Astrocyte of the cerebellum (primary cell): ENCODE data around the gene MSL2.
"Not testable (repeated sequence)": the region's sequence is repeated elsewhere in the genome, so short reads cannot be mapped to it uniquely, and the experiment has no call there.

Source experiments
- DNase-seq: peaks from one replicate; pipeline ENCODE4 v3.0.0-alpha.2; 2011; ENCODE audit warnings: low read depth
- H3K4me3 ChIP-seq: 2 replicates; pipeline ENCODE4 v1.5.1; 2011; ENCODE audit warnings: mild to moderate bottlenecking, low read depth, low read length, moderate library complexity
- in situ Hi-C: cut with HindIII; loops from 2 replicates; pipeline ENCODE4 v1.10.0; 2017; ENCODE audit warnings: low sequenced_read_pairs
- TF ChIP-seq, protein P1 (sequence below): IDR thresholded peaks from 2 replicates; pipeline ENCODE4 v1.5.1; 2012; ENCODE audit warnings: low read length, low read depth, moderate library complexity, mild to moderate bottlenecking; ENCODE audit errors: missing control alignments

Gene MSL2

DNA sequence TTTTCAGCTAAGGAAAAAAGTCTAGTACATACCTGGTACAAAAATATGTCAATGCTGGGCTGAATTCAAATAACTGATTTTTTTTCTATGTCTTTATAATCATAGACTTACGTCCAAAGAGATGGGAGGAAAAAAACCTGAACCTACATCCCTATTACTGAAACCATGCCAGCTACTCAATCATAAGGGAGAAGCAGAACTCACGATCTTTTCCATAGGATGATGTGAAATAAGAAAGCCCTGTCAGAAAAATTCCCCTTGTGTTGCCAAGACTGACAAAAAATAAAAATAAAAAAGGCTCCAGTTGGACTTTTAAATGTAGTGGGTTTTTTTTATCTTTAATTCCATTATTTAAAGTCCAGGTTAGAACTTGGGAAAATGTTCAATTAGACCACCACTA is 3.3 kb downstream of the MSL2 start:
- no peak for DNase-seq
- TF ChIP-seq, protein P1, sequence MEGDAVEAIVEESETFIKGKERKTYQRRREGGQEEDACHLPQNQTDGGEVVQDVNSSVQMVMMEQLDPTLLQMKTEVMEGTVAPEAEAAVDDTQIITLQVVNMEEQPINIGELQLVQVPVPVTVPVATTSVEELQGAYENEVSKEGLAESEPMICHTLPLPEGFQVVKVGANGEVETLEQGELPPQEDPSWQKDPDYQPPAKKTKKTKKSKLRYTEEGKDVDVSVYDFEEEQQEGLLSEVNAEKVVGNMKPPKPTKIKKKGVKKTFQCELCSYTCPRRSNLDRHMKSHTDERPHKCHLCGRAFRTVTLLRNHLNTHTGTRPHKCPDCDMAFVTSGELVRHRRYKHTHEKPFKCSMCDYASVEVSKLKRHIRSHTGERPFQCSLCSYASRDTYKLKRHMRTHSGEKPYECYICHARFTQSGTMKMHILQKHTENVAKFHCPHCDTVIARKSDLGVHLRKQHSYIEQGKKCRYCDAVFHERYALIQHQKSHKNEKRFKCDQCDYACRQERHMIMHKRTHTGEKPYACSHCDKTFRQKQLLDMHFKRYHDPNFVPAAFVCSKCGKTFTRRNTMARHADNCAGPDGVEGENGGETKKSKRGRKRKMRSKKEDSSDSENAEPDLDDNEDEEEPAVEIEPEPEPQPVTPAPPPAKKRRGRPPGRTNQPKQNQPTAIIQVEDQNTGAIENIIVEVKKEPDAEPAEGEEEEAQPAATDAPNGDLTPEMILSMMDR, result no peak

DNA sequence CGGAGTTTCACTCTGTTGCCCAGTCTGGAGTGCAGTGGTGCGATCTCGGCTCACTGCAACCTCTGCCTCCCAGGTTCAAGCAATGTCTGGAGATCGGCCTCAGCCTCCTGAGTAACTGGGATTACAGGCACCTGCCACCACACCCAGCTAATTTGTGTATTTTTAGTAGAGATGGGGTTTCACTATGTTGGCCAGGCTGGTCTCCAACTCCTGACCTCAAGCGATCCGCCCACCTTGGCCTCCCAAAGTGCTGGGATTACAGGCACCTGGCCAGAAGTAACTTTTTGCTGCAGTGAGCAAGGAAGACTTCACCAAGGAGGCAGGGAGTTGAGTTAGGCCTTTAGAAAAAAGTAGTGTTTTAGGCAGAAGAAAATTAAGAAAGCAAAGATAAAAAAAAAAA is 3.9 kb downstream of the MSL2 start:
- in situ Hi-C loops, result loop anchor here (5.0 kb wide), 1 partner anchor 50 kb away; no protein-coding TSS in a partner anchor
- not testable (repeated sequence) for DNase-seq
- peak overlapping the region; percentile 63 for H3K4me3 ChIP-seq

More for the DNA sequence above, 3.3 kb downstream of the MSL2 start:
- H3K4me3 ChIP-seq, result peak overlapping the region; percentile 63
- in situ Hi-C loops, result loop anchor here (5.0 kb wide), 1 partner anchor 51 kb away; no protein-coding TSS in a partner anchor

DNA sequence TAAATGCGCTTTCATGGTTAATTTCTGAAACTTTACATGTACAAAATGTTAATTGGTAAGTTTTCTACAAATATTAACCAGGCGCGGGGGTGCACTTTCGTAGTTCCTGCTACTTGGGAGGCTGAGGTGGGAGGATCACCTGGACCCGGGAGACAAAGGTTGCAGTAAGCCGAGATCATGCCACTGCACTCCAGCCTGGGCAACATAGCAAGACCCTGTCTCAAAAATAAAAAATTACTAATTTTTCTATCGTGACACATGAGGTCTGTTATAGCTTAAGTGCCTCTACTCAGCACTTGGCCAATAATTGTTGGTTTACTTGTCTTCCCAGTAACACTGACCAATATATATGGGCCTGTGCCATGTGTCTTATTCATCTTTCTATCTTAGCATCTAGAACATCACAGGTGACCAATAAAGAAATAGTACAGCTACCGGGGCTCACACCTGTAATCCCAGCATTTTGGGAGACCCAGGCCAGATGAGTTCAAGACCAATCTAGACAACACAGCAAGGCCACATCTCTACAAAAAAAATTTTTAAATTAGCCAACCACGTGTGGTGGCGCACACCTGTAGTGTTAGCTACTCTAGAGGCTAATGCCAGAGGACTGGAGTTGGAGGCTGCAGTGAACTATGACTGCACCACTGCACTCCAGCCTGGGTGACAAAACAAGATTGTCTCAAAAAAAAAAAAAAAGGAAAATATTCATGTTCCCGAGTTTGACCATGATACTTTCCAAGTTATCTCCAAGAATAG is 6.1 kb downstream of the MSL2 start:
- no peak for DNase-seq
- in situ Hi-C loops, result loop anchor here (5.0 kb wide), 1 partner anchor 48 kb away; no protein-coding TSS in a partner anchor
- no peak overlapping the region for H3K4me3 ChIP-seq
- TF ChIP-seq, protein P1, result no peak

DNA sequence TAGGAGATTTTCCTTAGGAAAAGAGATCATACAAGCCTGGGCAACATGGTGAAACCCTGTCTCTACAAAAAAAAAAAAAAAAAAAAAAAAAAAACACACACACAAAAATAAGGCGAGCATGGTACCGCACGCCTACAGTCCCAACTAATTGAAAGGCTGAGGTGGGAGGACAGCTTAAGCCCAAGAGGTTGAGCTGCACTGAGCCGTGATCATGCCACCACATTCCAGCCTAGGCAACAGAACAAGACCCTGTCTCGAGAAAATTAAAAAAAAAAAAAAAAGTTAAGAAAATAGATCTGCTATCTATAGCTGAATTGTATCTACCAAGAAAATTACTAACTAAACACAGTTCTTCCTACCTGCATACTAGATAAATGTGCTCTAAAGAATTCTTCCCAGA is 7.1 kb downstream of the MSL2 start:
- no peak overlapping the region for H3K4me3 ChIP-seq
- in situ Hi-C loops, result no loop called here

DNA sequence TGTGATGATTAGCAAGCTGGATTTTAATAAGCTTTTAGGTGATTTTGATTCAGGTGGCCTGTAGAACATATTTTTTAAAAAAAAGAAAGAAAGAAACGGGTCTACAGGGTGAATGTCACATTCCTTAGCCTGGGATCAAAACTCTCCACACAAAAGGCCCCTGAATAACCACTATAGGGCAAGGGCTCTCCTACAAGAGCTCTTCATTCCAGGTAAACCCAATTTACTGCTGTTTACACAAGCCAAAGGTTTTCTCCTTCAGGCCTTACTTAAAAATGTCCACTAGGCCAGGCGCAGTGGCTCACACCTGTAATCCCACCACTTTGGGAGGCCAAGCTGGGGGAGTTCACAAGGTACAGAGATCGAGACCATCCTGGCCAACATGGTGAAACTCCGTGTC is 8.3 kb downstream of the MSL2 start:
- in situ Hi-C loops, result no loop called here
- no peak overlapping the region for H3K4me3 ChIP-seq
- DNase-seq, result no peak
- TF ChIP-seq, protein P1, result no peak

More for the DNA sequence above, 7.1 kb downstream of the MSL2 start:
- DNase-seq, result no peak
- TF ChIP-seq, protein P1, result no peak

DNA sequence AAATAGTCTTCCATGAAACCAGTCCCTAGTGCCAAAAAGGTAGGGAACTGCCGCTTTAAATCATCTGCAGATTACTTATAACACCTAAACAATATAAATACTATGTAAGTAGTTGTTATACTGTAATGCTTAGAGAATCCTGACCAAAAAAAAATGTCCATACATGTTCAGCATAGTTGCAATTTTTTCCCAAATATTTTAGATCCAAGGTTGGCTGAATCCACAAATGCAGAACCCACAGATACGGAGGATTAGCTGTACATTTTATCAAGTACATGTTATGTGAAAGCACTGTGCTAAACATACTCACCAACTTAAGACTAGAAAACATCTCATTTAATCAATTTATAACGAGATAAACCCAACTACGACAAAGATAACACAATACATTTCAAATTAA is 9.3 kb downstream of the MSL2 start:
- in situ Hi-C loops, result no loop called here

DNA sequence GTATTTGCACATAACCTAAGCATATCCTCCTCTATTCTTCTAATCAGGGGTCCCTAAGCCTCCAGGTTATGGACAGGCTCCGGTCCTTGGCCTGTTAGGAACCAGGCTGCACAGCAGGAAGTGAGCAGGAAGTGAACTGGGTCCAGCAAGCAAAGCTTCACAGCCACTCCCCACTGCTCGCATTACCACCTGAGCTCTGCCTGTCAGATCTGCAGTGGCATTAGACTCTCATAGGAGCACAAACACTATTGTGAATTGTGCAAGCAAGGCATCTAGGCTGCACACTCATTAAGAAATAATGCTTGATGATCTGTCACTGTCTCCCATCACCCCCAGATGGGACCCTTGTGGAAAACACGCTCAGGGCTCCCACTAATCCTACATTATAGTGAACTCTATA is 9.8 kb downstream of the MSL2 start:
- in situ Hi-C loops, result no loop called here
- DNase-seq, result no peak
- H3K4me3 ChIP-seq, result no peak overlapping the region
- TF ChIP-seq, protein P1, result no peak

More for the DNA sequence above, 9.3 kb downstream of the MSL2 start:
- TF ChIP-seq, protein P1, result no peak
- no peak for DNase-seq
- no peak overlapping the region for H3K4me3 ChIP-seq
